Measurements from ENCODE around the gene CD93. TPM values are rescaled to one million over a fixed set of nuclear protein-coding genes. Genes with fewer than 3 reads are reported as not detected.

Gene CD93
- under 0.01 TPM for polyA plus RNA-seq (2013, experiment 1 of 2)
- polyA plus RNA-seq (2013, experiment 2 of 2), result 0.01 TPM

DNA sequence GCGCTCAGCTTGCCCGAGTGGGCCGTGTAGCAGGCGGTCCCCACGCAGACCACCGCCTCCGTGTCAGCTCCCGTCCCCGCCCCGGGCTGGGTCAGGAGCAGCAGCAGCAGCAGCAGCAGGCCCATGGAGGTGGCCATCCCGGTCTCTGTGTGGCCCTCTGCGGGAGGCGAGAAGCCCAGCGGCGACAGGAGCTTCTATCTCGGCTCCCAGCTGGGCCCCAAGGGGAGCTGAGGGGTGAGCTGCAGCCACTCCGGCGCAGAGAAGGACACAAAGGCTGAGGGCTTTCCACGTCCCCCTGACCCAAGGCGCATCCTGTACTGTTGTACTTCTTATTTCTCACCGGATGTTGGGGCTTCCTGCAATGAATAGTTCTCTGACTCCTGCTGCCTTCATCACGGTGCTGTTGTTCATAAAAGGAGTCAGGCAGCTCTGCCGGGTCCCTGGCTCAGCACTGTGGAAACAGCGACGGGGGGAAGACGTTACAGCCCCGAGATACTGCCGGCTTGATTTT lies at the start of gene CD93:
Gene CD93, minus strand, starts transcription at position 269 of the 511 bp plus-strand sequence. Its CDS starts 132 bp downstream, at position 137.
- no peak within 1 kb of the TSS for H2BK5ac ChIP-seq (ENCODE audit: low read length)
- no peaks in the 10 kb centered on the region for H3K27me3 ChIP-seq (ENCODE audit: insufficient read depth, low read length, poor library complexity)
- H3K4me2 ChIP-seq (ENCODE audit: low read length), result no peak within 1 kb of the TSS
- H3K18ac ChIP-seq (ENCODE audit: low read length), result no peak within 1 kb of the TSS
- WGBS (ENCODE audit: extremely low coverage, insufficient coverage, low lambda C conversion rate), result no CpG with 5 or more reads among the region's 28 CpGs
- no peak within 1 kb of the TSS for H3K4me3 ChIP-seq (ENCODE audit: low read length)
- H3K79me2 ChIP-seq (ENCODE audit: control insufficient read depth, insufficient read depth, low read length), result no peaks in the 10 kb centered on the region
- no peak within 1 kb of the TSS for H3K4ac ChIP-seq (ENCODE audit: low read depth, low read length)
- no peaks in the 10 kb centered on the region for H3K4me1 ChIP-seq (ENCODE audit: control insufficient read depth, low read depth, low read length)
- no peak within 1 kb of the TSS for H4K8ac ChIP-seq (ENCODE audit: low read depth, low read length)
- no peak within 1 kb of the TSS for H2BK120ac ChIP-seq (ENCODE audit: low read depth, low read length)
- no peaks in the 10 kb centered on the region for H3K79me1 ChIP-seq (ENCODE audit: low read length)
- H3K36me3 ChIP-seq (ENCODE audit: control insufficient read depth, insufficient read depth, low read length), result no peaks in the 10 kb centered on the region
- H4K5ac ChIP-seq (ENCODE audit: low read length), result no peak within 1 kb of the TSS
- no peak within 1 kb of the TSS for H2BK15ac ChIP-seq (replicated peaks; ENCODE audit: low read depth)
- H3K23ac ChIP-seq (ENCODE audit: low read length), result no peak within 1 kb of the TSS
- H3K56ac ChIP-seq (ENCODE audit: low read length), result peak within 1 kb of the TSS; percentile 34
- no peak within 1 kb of the TSS for H2AK5ac ChIP-seq (ENCODE audit: low read length)
- H3K27ac ChIP-seq (ENCODE audit: low read depth, low read length), result no peak within 1 kb of the TSS
- no peak within 1 kb of the TSS for H3K9ac ChIP-seq (ENCODE audit: low read length)
- no peak for DNase-seq

GRCh38 chr20:23133560-23133998 lies 47.5 kb upstream of the CD93 start:
- Histone ChIP-seq H4K8ac (ENCODE audit: low read depth, low read length) (no peak overlapping the region), H3K79me2 (ENCODE audit: control insufficient read depth, insufficient read depth, low read length) (no peaks in the 10 kb centered on the region), H3K79me1 (ENCODE audit: low read length) (no peaks in the 10 kb centered on the region), H3K36me3 (ENCODE audit: control insufficient read depth, insufficient read depth, low read length) (no peaks in the 10 kb centered on the region), H3K4me3 (ENCODE audit: low read length) (no peak overlapping the region), H3K9ac (ENCODE audit: low read length) (no peak overlapping the region), H3K4me1 (ENCODE audit: control insufficient read depth, low read depth, low read length) (no peaks in the 10 kb centered on the region), H3K27ac (ENCODE audit: low read depth, low read length) (no peak overlapping the region), H3K27me3 (ENCODE audit: insufficient read depth, low read length, poor library complexity) (no peaks in the 10 kb centered on the region), H2BK15ac (replicated peaks; ENCODE audit: low read depth) (no peak overlapping the region), H3K18ac (ENCODE audit: low read length) (no peak overlapping the region), H4K5ac (ENCODE audit: low read length) (no peak overlapping the region), H3K56ac (ENCODE audit: low read length) (no peak overlapping the region), H3K4ac (ENCODE audit: low read depth, low read length) (no peak overlapping the region), H2BK5ac (ENCODE audit: low read length) (no peak overlapping the region), H3K4me2 (ENCODE audit: low read length) (no peak overlapping the region), H3K23ac (ENCODE audit: low read length) (no peak overlapping the region), H2AK5ac (ENCODE audit: low read length) (no peak overlapping the region), H2BK120ac (ENCODE audit: low read depth, low read length) (no peak overlapping the region)
- WGBS (ENCODE audit: extremely low coverage, insufficient coverage, low lambda C conversion rate), result no CpG with 5 or more reads among the region's 8 CpGs
- peak; percentile 82 for DNase-seq

DNA sequence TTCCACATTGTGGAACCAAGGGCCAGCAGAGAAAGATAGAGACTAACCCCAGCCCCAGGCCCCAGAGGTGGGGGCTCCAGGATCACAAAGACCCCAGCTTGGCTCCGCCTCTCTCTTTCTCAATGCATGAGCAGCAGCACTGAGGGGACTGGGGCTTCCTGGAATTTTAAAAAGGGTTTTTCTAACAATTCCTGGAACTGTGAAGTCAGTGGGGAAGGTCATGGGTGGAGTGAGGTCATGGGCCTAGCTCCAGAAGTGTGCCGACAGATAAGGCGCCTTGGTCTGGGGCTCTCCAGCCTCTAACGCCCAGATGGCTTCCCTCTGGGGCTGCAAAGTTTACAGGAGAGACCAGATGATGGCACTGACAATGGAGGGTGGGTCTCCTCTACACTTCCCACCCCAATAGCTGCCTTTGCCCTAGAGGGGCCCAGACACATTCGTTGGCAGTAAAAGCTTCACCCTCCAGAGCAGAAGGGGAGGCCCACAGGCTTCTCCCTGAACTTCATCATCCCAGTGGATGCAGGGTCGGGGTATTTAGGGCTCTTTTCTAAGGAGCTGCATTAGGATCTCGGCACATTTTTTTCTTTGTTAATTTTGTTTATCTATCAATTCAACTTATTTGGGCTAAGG lies 46.9 kb upstream of the CD93 start:
- Histone ChIP-seq H3K4me3 (ENCODE audit: low read length) (no peak overlapping the region), H3K23ac (ENCODE audit: low read length) (no peak overlapping the region), H3K27ac (ENCODE audit: low read depth, low read length) (no peak overlapping the region), H3K79me2 (ENCODE audit: control insufficient read depth, insufficient read depth, low read length) (no peaks in the 10 kb centered on the region), H3K79me1 (ENCODE audit: low read length) (no peaks in the 10 kb centered on the region), H2AK5ac (ENCODE audit: low read length) (no peak overlapping the region), H2BK120ac (ENCODE audit: low read depth, low read length) (no peak overlapping the region), H4K8ac (ENCODE audit: low read depth, low read length) (no peak overlapping the region), H3K18ac (ENCODE audit: low read length) (peak overlapping the region; percentile 31), H3K56ac (ENCODE audit: low read length) (no peak overlapping the region), H4K5ac (ENCODE audit: low read length) (no peak overlapping the region), H2BK15ac (replicated peaks; ENCODE audit: low read depth) (no peak overlapping the region), H3K4me1 (ENCODE audit: control insufficient read depth, low read depth, low read length) (no peaks in the 10 kb centered on the region), H3K4ac (ENCODE audit: low read depth, low read length) (no peak overlapping the region), H2BK5ac (ENCODE audit: low read length) (no peak overlapping the region), H3K9ac (ENCODE audit: low read length) (no peak overlapping the region), H3K27me3 (ENCODE audit: insufficient read depth, low read length, poor library complexity) (no peaks in the 10 kb centered on the region), H3K4me2 (ENCODE audit: low read length) (no peak overlapping the region), H3K36me3 (ENCODE audit: control insufficient read depth, insufficient read depth, low read length) (no peaks in the 10 kb centered on the region)
- no CpG with 5 or more reads among the region's 7 CpGs for WGBS (ENCODE audit: extremely low coverage, insufficient coverage, low lambda C conversion rate)
- DNase-seq, result peak; percentile 35

DNA sequence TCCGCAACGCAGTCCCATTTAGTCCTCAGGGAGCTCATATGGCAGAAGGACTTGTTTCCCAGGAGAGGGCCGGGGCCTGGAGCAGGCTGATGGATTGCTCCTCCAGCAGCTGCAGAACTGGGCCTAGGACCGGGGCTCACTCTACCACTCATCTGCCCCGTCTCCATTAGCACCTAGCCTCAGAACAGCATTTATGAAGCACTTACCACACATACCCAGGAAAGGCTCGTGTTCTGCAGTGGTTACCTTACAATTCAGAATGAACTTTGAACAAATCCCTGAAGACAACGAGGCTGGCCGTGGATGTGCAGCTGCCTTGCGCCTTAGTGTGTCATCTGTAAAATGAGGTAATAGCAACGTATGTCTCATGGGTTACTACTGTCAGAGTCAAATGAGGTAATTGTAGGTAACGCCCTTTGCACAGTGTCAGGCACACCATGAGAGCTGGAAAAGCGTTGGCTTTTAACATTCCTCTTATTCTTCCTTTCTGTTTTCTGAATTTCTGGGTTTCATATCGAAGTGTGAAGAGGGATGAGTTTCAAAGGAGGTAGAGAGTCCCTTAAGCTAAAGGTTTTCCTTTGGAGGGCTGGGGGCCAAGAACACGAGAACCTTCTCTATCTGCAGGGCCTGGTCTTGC lies 46.3 kb upstream of the CD93 start:
- no peaks in the 10 kb centered on the region for H3K36me3 ChIP-seq (ENCODE audit: control insufficient read depth, insufficient read depth, low read length)
- H2BK15ac ChIP-seq (replicated peaks; ENCODE audit: low read depth), result no peak overlapping the region
- no peak for DNase-seq
- no peaks in the 10 kb centered on the region for H3K79me1 ChIP-seq (ENCODE audit: low read length)
- no peak overlapping the region for H2BK120ac ChIP-seq (ENCODE audit: low read depth, low read length)
- H3K79me2 ChIP-seq (ENCODE audit: control insufficient read depth, insufficient read depth, low read length), result no peaks in the 10 kb centered on the region
- H3K23ac ChIP-seq (ENCODE audit: low read length), result no peak overlapping the region
- H3K4me3 ChIP-seq (ENCODE audit: low read length), result no peak overlapping the region
- H3K4ac ChIP-seq (ENCODE audit: low read depth, low read length), result no peak overlapping the region
- H3K27ac ChIP-seq (ENCODE audit: low read depth, low read length), result no peak overlapping the region
- no peak overlapping the region for H3K4me2 ChIP-seq (ENCODE audit: low read length)
- no CpG with 5 or more reads among the region's 14 CpGs for WGBS (ENCODE audit: extremely low coverage, insufficient coverage, low lambda C conversion rate)
- H4K5ac ChIP-seq (ENCODE audit: low read length), result no peak overlapping the region
- no peak overlapping the region for H3K9ac ChIP-seq (ENCODE audit: low read length)
- peak overlapping the region; percentile 31 for H3K18ac ChIP-seq (ENCODE audit: low read length)
- no peak overlapping the region for H2AK5ac ChIP-seq (ENCODE audit: low read length)
- H3K4me1 ChIP-seq (ENCODE audit: control insufficient read depth, low read depth, low read length), result no peaks in the 10 kb centered on the region
- H3K27me3 ChIP-seq (ENCODE audit: insufficient read depth, low read length, poor library complexity), result no peaks in the 10 kb centered on the region
- H4K8ac ChIP-seq (ENCODE audit: low read depth, low read length), result no peak overlapping the region
- no peak overlapping the region for H2BK5ac ChIP-seq (ENCODE audit: low read length)
- H3K56ac ChIP-seq (ENCODE audit: low read length), result no peak overlapping the region

GRCh38 chr20:23131766-23132165 lies 45.6 kb upstream of the CD93 start:
- H3K36me3 ChIP-seq (ENCODE audit: control insufficient read depth, insufficient read depth, low read length), result no peaks in the 10 kb centered on the region
- DNase-seq, result no peak
- H2BK15ac ChIP-seq (replicated peaks; ENCODE audit: low read depth), result no peak overlapping the region
- no CpG with 5 or more reads among the region's 11 CpGs for WGBS (ENCODE audit: extremely low coverage, insufficient coverage, low lambda C conversion rate)
- no peak overlapping the region for H2BK5ac ChIP-seq (ENCODE audit: low read length)
- no peaks in the 10 kb centered on the region for H3K79me2 ChIP-seq (ENCODE audit: control insufficient read depth, insufficient read depth, low read length)
- no peak overlapping the region for H2BK120ac ChIP-seq (ENCODE audit: low read depth, low read length)
- H3K18ac ChIP-seq (ENCODE audit: low read length), result no peak overlapping the region
- no peak overlapping the region for H2AK5ac ChIP-seq (ENCODE audit: low read length)
- no peak overlapping the region for H3K56ac ChIP-seq (ENCODE audit: low read length)
- no peak overlapping the region for H4K8ac ChIP-seq (ENCODE audit: low read depth, low read length)
- H3K9ac ChIP-seq (ENCODE audit: low read length), result no peak overlapping the region
- H3K4me3 ChIP-seq (ENCODE audit: low read length), result no peak overlapping the region
- no peak overlapping the region for H3K27ac ChIP-seq (ENCODE audit: low read depth, low read length)
- H3K23ac ChIP-seq (ENCODE audit: low read length), result no peak overlapping the region
- no peaks in the 10 kb centered on the region for H3K4me1 ChIP-seq (ENCODE audit: control insufficient read depth, low read depth, low read length)
- H3K4ac ChIP-seq (ENCODE audit: low read depth, low read length), result no peak overlapping the region
- H3K4me2 ChIP-seq (ENCODE audit: low read length), result no peak overlapping the region
- no peak overlapping the region for H4K5ac ChIP-seq (ENCODE audit: low read length)
- H3K79me1 ChIP-seq (ENCODE audit: low read length), result no peaks in the 10 kb centered on the region
- H3K27me3 ChIP-seq (ENCODE audit: insufficient read depth, low read length, poor library complexity), result no peaks in the 10 kb centered on the region
